ENCODE measurements around the gene OSBPL8.

OSBPL8 gene

GRCh38 chr12:76303989-76304460 is 255.5 kb downstream of the OSBPL8 start (continued):
- TF ChIP-seq ZNF621 (tag by site-specific recombination; IDR thresholded peaks at IDR 0.05) (no peak), ZNF513 (tag by site-specific recombination; IDR thresholded peaks at IDR 0.05) (no peak)

GRCh38 chr12:76303365-76303764 is 256.2 kb downstream of the OSBPL8 start:
- H3K9me3 ChIP-seq (ENCODE audit: control insufficient read depth, insufficient read depth, low read depth, low read length), result no peaks in the 10 kb centered on the region
- no peaks in the 10 kb centered on the region for H3K36me3 ChIP-seq (ENCODE audit: control insufficient read depth in 2 of 2, insufficient read depth in 1 of 2, low read length in 2 of 2)
- no peak overlapping the region for H3K4me3 ChIP-seq (ENCODE audit: low read depth, low read length)
- TF ChIP-seq ZNF391 (tag by site-specific recombination; IDR thresholded peaks at IDR 0.05; ENCODE audit: borderline replicate concordance, low read depth), result no peak
- no peak for TF ChIP-seq ZNF48 (tag by site-specific recombination; IDR thresholded peaks at IDR 0.05)
- no peak for TF ChIP-seq ZNF211 (tag by site-specific recombination; IDR thresholded peaks at IDR 0.05; ENCODE audit: low read depth)
- no peak for TF ChIP-seq ZNF37A (tag by site-specific recombination; IDR thresholded peaks at IDR 0.05)
- no peak for TF ChIP-seq ZNF785 (tag by site-specific recombination; IDR thresholded peaks at IDR 0.05)
- no peak for TF ChIP-seq ZSCAN4 (tag by site-specific recombination; IDR thresholded peaks at IDR 0.05)
- H3K27ac ChIP-seq (ENCODE audit: extremely low read depth, low read depth, low read length), result no peak overlapping the region
- H3K4me1 ChIP-seq (ENCODE audit: control insufficient read depth, insufficient read depth, low read length), result no peaks in the 10 kb centered on the region
- POLR2A ChIA-PET, result no interaction called here
- CTCF ChIA-PET, result no interaction called here

Data from HEK293 (cell line).